K562 treated with DMSO at 1 percent for 24 hours (cell line): ENCODE data around the gene SAMD1. TPM values are rescaled to one million over a fixed set of nuclear protein-coding genes. Genes with fewer than 3 reads are reported as not detected.

ENCODE experiments used
- total RNA-seq: library from RNA; unstranded; fragments of 300-600 nt; gene quantifications from 2 replicates; pipeline ENCODE4 v1.2.3, GENCODE V29; 2022; ENCODE audit warnings: low read depth; ENCODE audit not compliant: insufficient read depth

The SAMD1 gene
- 53.7 and 55.6 TPM in 2 replicates for total RNA-seq

GRCh38 chr19:14090509-14091080, at the start of gene SAMD1:
TSS of gene SAMD1 (minus strand) at chr19:14090751.

GRCh38 chr19:14136509-14137281, 46.1 kb upstream of the SAMD1 start, which contains the start of gene ASF1B:
TSS of gene ASF1B (minus strand) at chr19:14136589. CDS start at chr19:14136456, 133 bp downstream.

GRCh38 chr19:14117668-14118164, 27.2 kb upstream of the SAMD1 start, which contains the start of gene PRKACA:
TSS of gene PRKACA (minus strand) at chr19:14117762. CDS start at chr19:14117547, 215 bp downstream.

GRCh38 chr19:14085309-14085995, 5.1 kb downstream of the SAMD1 start, which contains the start of gene C19orf67:
TSS of gene C19orf67 (minus strand) at chr19:14085783. CDS start at chr19:14085627, 156 bp downstream.

GRCh38 chr19:14072535-14073260, 17.9 kb downstream of the SAMD1 start, which contains the start of gene MISP3:
TSS of gene MISP3 (plus strand) at chr19:14072786. CDS start at chr19:14073310, 524 bp downstream.

GRCh38 chr19:14061751-14062557, 28.6 kb downstream of the SAMD1 start, which contains the start of gene PALM3:
TSS of gene PALM3 (minus strand) at chr19:14062076. CDS start at chr19:14061980, 96 bp downstream.

Other genes starting within 250 kb of the SAMD1 start
- gene NANOS3, start 213.6 kb downstream of the SAMD1 start, total RNA-seq = not detected in 2 replicates
- gene BRME1, start 184.6 kb downstream of the SAMD1 start, total RNA-seq = 15.0 and 17.5 TPM in 2 replicates
- gene CC2D1A, start 184.6 kb downstream of the SAMD1 start, total RNA-seq = 49.7 TPM in 2 replicates
- 2.7 and 3.7 TPM in 2 replicates for gene PODNL1, start 152.3 kb downstream of the SAMD1 start, total RNA-seq
- 73.7 and 80.9 TPM in 2 replicates for gene DCAF15, start 138.2 kb downstream of the SAMD1 start, total RNA-seq
- 16.8 and 17.3 TPM in 2 replicates for gene RFX1, start 84.4 kb downstream of the SAMD1 start, total RNA-seq
- not detected in 2 replicates for gene RLN3, start 62.6 kb downstream of the SAMD1 start, total RNA-seq
- 14.0 and 16.1 TPM in 2 replicates for gene IL27RA, start 59.0 kb downstream of the SAMD1 start, total RNA-seq
- 4.6 and 4.8 TPM in 2 replicates for gene PALM3, start 28.7 kb downstream of the SAMD1 start, total RNA-seq
- gene MISP3, start 18.0 kb downstream of the SAMD1 start, total RNA-seq = 3.4 and 5.9 TPM in 2 replicates
- 2.2 TPM in 1 of 2 replicates, not detected in the other for gene C19orf67, start 5.0 kb downstream of the SAMD1 start, total RNA-seq
- 116 and 118 TPM in 2 replicates for gene PRKACA, start 27.0 kb upstream of the SAMD1 start, total RNA-seq
- 219 and 265 TPM in 2 replicates for gene ASF1B, start 45.8 kb upstream of the SAMD1 start, total RNA-seq
- gene ADGRL1, start 115.4 kb upstream of the SAMD1 start, total RNA-seq = 23.0 and 26.8 TPM in 2 replicates